SW 1271 (cell line): ENCODE data around the gene DGKB.

Experiments
- DNase-seq, 2 experiments: peaks; one replicate each; lab custom pipeline; 2025; lab: John Stamatoyannopoulos, UW

Gene DGKB

DNA sequence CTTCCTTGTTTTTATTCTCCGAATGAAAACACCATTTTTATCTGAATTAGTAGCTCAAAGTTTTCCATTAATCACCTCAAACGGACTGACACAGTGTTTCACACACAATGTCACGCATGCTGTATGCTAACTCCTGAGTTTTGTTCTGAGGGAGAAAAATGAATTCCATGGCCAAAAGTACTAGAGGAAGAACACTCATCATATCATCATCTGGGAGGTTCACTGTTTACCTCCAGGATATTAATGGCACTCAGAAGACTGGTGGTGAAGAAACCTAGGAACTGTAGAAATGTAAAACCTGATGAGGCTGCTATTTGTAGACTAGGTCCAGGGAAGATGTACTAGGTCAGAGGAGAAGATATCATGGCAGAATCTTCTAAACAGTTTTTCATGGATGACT lies 517.5 kb downstream of the DGKB start:
- no peak for DNase-seq

DNA sequence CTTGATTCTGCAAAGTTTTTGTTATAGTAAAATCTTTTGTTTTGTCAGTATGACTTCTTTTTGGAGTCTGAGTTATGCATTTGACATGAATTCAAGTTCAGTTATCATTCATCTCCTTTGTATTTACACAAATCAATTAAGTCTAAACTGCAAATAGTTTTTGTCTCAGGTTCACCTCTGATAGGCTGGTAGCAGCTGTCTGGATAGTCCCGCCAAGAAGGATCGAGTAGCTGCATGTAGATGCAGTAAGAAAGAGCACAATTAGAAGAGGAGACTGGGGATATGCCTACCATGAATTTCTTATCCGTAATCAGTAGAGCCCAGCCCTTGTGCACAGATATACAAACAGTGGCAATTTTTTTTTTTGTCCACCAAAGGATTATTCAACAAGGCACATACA lies 520.6 kb downstream of the DGKB start:
- DNase-seq: no peak

DNA sequence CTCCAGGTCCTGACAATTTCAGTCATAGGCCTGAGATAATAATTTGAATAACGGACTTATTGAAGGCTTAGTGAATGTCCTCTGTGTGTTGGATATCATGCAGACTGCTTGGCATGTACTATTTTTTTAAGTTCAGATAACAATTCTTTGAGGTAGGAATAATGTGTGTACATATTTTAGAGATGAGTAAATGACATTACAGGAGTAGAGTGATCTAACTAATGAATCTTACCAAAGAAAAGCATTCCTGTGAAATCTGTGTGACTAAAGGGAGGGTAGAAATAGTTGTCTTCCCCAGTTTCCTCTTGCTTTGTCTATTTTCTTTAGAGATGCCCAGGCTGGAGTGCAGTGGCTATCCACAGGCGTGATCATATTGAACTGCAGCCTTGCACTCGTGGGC lies 521.2 kb downstream of the DGKB start:
- DNase-seq: no peak

DNA sequence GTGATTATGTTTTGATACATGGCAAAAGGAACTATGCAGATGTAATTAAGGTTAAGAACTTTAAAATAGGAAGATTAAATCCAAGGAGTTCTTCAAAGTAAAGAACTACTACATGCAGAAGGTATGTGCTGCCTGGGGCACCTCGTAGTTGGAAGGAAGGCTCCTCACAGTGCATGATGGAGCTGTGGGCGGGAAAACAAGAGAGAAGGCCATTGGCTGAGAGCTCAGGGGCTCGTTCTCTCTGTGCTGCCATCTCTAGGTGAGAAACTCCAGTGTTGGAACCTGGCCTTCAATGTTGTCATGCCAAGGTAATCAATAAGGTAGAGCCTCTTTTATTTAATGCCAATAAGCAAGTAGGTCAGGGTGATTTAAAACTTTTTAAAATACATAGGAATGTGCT lies 521.7 kb downstream of the DGKB start:
- no peak for DNase-seq

DNA sequence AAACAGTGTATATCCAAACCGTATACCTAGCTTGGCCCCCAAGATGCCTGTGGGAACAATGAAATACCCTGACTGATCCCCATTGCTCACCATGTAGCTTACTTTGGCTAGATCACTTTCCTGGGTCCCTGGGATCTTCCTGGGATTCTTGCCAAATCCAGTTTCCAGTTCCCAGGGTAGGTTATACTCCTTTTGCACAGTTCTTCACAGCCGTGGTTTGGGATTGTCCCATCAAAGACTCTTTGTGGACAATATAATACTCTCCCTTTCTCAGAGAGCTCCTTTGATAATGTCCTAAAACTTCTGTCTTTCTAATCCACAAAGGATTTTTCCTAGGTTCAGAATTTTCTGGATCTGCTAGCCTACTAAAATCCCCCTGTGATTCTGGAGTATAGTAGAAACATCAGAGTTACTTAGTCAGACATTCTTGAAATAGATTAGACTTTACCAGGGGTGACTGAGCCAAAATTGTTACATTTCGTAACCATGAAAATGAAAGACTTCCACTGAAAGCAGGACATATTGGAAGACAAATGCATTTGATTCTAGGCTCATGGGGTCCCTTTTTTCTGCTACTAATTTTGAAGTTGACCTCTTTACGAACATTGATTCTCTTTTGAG lies 524.8 kb downstream of the DGKB start:
- DNase-seq: no peak

DNA sequence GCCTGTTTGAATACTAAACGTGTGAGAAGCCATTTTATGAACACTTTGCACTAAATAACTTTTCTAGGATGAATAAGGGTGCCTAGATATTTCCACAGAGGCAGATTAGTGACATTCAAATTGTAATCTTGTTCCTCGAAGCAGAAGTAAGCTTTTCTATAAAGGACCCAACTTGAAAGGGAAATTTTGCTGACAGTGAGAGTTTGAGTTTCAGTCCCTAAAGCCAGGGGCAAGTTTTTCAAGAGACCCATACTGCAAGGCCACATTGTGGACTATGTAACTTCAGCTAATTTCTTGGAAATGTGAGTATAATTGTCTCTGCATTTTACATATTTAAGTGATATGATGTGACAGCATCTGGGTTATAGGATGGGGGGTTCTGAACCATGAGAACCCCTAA lies 525.8 kb downstream of the DGKB start:
- no peak for DNase-seq

DNA sequence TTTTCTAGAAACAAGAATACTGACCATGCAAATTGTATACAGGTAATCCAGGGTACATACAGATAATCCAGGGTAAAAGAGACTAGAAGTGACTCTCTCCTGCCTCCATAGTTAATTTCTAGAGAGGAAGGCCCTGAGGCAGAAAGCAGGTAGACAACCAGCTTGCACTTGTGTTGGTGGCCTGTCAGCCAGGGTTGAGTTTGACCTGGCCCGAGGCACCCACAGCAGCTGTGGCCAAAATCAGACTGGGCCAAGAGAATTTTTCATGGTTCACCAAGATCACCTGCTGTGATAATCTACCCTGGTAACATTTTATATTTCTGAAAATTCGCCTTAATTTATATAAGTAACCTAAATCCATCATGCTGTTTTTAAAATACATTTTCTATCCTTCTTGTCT lies 526.6 kb downstream of the DGKB start:
- DNase-seq: no peak

DNA sequence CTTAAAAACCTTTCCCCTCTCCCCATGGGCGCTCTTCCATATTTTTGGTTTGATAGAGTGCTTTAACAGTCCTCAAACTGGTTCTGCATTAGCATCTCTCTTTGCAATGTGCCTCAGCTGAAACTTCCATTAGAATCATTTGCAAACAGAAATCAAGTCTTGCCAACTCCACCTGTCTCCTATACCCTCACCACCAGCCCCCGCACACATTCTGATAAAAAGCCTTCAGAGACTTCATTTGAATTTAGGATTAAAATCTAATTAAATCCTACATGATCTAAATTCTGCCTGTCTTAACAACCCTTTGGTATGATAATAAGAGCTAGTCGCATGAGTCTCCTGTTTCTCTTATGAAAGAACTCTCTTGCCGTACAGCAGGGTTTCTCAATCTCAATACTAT lies 528.2 kb downstream of the DGKB start:
- no peak for DNase-seq

DNA sequence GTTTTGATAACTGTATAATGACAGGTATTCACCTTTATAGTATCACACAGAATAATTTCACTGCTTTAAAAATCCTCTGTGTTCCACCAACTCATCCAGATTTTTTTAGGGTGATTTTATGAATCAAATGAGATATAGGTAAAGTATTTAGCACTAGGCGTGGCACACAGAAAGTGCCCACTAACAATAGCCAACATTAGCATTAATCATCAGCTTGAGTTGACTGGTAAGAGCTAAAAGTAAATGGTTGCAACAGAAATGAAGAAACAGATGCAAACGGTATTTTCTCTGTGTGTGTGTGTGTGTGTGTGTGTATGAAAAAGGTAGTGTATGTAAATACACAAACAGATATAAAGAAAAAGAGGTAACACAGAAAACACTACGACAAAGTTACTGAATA lies 534.3 kb downstream of the DGKB start:
- DNase-seq: no peak

DNA sequence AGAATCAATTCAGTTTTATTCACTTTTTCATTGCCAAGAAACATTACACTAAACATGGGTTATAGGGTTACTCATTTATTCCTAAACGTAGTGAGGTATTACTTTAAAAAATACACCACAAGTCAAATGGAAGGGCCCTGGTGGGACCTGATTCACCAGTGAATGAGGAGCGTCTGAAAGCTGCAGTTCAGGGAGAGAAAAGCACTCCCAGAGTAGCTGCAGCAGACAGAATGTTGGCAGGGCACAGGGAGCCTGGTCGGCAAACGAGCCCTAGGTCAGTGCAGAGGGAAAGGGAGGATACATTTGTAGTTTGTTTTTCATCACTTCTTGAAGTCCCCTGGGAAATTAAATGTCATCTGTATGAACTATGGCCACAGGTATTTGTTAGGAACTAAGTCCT lies 551.4 kb downstream of the DGKB start:
- no peak for DNase-seq

DNA sequence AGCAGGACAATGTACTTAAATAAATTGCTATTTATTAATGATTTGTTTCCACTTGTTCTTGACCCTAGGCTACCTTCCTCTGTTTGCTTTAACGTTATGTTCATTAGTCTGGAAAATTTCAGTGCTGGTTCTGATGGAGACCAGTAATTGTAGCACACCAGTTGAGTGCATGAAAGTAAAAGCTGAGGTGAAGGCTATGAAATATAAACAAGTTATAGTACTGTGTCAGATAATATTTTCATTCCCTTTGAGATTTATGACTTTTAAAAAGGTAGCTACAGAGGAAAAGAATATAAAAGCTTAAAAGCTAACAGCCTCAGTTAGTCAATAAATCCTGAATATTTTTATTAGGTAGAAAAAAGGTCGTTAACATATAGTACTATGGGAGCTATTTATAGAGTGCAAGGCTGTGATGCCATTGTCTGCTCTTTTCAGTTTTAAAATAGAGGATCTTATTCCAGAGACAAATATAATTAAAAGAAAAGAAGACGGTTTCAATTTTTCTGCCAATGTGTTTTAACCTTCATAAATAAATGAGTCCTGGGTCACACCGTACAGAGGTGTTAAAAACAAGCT lies 561.3 kb downstream of the DGKB start:
- no peak for DNase-seq

DNA sequence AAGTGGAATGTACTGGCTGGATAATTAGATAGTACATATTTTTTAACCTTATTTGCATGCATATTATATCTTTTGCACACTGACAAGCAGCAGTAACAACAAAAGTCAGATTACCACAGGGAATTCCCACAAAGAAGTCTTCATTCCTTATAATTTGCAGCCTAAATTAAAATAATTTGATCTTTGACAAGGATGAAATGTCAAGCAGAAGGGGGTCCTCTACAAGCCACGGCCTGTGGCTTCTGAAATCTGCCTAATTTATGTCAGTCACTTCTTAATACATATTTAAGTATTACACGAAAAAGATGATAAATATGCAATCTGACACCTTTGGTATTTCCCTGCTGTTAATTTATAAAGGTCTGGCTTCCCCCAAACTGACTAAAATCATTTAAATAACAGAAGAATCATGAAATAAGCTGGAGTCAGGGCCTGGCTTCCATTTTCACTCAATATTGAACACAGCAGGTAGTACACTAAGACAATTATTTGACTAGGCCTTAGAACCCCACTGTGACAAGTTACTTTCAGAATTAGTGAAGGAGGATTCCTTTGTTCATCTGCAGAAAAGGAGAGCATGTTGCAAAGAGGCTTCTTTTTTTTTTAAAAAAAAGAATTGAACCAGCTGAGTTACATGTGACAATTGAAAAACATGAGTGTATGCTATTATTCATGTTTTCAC lies 562.0 kb downstream of the DGKB start:
- no peak for DNase-seq

DNA sequence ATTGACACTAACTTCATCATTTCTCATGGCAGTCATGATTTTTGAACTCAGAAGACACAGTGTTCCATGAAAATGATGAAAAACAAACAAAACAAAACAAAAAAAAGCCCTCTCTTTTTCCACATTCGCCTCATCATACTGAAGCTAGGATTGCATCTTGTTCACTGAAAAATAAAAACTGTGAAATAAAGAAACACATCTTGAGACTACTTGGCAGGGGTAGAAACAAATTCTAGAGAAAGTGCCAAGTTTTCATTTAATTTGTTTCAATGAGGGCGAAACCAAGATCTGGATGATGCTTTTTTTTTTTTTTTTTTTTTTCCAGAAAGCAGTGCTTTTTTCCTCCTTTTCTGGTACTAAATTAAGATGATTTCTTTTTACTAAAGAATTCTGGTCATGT lies 562.7 kb downstream of the DGKB start:
- DNase-seq: no peak

DNA sequence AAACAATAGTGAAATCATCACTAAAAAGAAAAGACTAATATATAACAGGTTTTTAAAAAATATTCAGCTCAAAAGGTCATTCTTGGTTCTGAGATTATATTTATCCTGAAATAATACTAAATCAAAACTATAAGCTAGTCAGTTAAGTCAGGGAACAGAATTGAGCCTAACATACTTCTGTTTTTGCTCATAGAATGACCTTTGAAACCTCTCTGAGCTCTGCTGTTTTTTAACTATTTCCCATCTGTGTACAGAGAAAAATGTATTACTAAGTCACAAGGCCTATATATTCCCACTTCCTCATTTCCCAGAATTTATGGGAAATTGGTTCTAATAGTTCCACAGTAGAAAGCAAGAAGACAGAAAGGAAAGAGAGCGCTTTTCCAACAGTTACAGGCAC lies 566.3 kb downstream of the DGKB start:
- no peak for DNase-seq

DNA sequence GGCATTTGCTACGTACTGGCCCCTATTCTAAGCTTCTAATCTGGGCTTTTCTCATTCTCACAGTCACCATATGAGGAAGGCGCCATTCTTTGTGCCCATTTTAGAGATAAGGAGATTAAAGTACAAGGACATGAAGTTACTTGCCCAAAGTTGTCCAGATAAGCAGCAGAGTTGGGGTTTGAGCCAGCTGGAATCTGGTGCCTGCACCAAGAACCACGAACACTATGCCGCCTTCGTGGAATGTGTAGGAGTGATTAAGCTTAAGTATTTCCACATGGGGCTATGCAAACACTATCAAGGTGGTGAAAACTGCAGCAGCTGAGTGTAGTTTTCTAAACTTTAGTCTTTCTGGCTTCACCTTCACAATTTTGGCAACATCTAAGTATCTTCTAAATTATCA lies 570.4 kb downstream of the DGKB start:
- DNase-seq: no peak

DNA sequence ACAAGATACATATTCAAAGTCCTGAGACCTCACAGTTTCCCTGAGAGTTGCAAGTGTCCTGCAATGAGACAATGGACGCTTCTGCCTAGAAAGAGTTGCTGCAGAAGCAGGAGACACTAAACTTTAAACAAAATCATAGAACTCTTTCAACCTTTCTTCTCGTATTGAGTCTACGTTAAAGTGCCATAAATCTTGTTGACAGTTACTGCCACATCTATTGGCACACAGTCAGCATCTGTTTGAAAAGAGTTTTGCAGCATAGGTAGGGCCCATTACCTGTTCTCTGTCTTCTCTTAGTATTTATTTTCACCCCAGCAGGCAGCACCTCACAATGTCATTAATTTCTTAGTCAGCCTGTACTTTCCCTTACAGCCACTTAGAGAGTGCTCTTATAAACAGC lies 577.8 kb downstream of the DGKB start:
- DNase-seq: no peak

DNA sequence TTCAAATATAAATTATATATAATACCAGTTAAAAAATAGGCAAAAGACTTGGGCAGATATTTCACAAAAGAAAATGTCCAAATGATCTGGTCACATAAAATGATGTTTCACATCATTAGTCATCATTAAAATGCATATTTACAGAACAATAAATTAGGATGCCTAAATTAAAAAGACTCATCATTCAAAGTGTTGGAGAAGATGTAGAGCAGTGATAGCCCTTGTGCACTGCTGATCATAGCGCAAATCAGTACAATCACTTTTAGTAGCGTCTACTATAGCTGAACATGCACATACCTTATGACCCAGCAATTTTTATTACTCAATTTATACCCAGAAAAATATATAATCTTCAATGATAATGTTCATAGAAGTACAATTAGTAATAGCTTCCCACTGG lies 579.8 kb downstream of the DGKB start:
- no peak for DNase-seq

DNA sequence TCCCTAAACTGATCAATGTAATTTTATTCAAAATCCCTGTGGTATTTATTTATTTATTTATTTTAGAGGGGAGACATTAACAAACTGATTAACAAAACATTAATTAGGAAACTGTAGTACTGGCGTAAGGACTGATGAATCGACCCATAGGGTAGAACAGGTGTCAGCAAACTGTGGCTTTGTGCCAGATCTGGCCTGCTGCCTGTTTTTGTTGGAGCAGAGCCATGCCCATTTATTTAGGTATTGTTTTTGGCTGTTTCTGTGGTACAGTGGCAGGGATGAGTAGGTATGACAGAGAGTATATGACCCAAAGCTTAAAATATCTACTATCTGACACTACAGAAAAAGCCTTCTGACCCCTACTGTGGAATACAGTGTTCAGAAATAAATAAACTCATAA lies 580.6 kb downstream of the DGKB start:
- DNase-seq: no peak

DNA sequence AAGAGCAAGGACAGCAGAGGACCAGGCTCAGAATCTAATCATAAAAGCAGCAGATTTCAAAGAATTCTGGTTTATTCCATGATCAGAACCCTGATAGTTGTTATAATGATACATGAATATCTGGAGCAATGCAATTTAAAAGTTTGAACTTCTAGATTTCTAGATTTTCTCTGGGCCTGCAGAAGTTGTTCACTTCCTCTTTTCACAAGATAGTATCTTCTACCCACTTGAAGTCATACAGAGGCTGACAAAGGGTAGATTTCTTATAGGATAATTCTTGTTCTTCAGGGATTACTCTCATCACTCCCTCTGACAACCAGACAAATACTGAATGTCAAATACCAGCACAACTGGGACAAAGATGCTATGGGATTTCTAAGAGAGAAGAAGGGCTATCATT lies 593.1 kb downstream of the DGKB start:
- DNase-seq: no peak

DNA sequence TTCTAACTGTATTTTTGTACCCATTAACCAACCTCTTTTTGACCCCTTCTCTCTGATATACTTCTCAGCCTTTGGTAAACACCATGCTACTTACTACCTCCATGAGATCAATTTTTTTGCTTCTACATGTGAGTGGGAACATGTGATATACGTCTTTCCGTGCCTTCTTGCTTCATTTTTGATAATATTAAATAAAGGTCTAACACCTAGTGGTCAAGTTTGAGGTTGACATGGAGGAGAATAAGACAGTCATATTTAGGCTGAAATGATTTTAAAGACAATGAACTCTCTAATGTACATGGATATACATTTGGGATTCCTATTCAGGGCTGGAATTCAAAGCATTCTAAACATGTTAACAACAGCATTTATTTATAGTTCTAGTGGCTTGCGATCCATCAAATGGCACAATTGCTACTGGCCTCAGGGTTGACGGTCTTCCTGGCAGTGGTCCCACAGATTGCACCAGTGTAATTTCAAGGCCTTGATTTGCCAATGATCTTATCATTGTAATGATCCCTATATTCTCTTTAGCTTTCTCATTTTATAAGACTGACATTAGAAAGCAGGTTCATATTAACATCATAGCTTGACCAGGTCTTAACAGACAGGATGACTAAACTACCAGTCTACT lies 597.2 kb downstream of the DGKB start:
- no peak for DNase-seq

DNA sequence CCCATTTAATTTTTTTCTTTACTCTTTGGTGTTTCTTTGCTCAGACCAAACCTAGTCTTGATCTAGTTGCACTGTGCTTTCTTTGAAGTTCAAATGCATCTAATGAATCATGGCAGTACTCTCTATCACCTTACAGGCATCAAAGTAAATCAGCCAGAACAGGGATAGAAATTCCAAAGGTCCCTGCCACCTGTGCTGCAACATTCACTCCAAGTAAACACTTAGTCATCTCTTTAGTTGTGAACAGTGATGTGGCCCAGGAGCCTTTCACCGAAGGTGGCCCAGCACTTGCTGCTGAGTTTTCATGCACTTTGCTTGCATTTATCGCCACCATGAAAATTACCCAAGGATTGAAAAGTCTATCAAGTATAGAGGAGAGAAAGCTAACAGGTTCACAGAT lies 599.0 kb downstream of the DGKB start:
- no peak for DNase-seq

DNA sequence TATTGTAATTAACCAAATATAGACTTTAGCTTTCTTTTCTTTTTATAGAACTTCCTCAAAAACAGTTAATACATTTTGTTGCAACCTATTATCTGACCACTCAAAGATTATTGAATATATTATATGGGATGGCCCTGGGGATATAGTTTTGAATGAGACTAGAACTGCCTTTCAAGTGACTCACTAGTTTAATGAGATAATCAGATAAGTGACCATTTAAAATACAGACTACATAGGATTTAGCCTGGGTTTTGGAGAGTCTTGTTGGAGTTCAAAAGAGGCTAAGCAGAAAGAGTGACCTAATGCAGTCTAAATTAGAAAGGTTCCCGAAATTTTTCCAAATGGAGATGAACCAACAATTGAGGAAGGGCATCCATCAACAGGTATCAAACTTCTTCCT lies 607.9 kb downstream of the DGKB start:
- DNase-seq: no peak

DNA sequence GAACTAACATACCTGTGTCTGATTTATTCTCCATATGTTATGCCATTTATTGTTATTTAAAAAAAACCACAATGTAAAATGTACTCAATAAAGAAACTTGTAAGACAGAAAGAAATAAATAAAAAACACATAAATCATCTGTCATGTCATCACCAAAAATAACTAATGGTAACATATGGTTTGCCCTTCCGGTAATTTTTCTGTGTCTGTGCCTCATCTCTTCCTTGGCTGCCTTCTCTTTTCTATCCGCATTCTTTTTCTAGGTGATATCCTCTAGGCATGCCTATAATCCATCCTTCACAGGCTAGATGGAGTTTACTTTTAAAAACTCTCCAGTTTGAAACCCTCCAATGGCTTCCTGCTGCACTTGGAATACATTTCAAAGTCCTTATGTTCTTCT lies 609.1 kb downstream of the DGKB start:
- DNase-seq: no peak

DNA sequence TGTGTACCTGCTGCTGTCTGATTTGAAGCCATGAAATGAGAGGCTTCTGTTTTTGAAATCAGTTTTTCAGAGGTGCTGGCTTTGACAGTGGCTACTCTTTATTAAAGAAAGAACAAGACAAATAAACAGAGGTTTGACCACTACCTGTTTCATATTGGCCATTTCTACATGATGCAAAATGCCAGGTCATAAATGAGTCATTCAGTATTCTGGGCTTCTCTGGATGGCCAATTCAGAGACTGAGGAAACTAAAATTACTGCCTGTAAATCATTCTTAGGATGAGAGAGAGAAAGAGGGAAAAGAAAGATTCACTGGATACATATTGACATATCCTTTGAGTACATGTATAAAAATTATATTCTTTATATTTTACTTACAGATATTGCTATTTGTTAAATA lies 609.8 kb downstream of the DGKB start:
- DNase-seq: no peak
